HK-2 (cell line): ENCODE measurements around the gene CHI3L2.

Experiments
- DNase-seq: peaks from one replicate; pipeline ENCODE4 v3.0.0-alpha.2; 2018; ENCODE audit not compliant: unreplicated experiment

The CHI3L2 gene

GRCh38 chr1:111227434-111227833 lies at the start of gene CHI3L2:
CHI3L2 (plus strand) TSS chr1:111227713; CDS start chr1:111227730, 17 bp downstream.
- no peak for DNase-seq

- no peak for DNase-seq
Measured at GRCh38 chr1:111179968-111180533, 47.5 kb upstream of the CHI3L2 start.

GRCh38 chr1:111182052-111182451 lies 45.5 kb upstream of the CHI3L2 start:
- no peak for DNase-seq

GRCh38 chr1:111183308-111184069 lies 44.0 kb upstream of the CHI3L2 start:
- DNase-seq = no peak

GRCh38 chr1:111184663-111185062 lies 42.9 kb upstream of the CHI3L2 start:
- DNase-seq = no peak

GRCh38 chr1:111190931-111191451 lies 36.5 kb upstream of the CHI3L2 start:
- no peak for DNase-seq

GRCh38 chr1:111191496-111191895 lies 36.0 kb upstream of the CHI3L2 start:
- no peak for DNase-seq

GRCh38 chr1:111192074-111192473 lies 35.4 kb upstream of the CHI3L2 start:
- DNase-seq = no peak

GRCh38 chr1:111192658-111193519 lies 34.6 kb upstream of the CHI3L2 start:
- DNase-seq = peak; percentile 48

GRCh38 chr1:111193712-111194480 lies 33.6 kb upstream of the CHI3L2 start:
- DNase-seq = no peak

- DNase-seq = no peak
Measured at GRCh38 chr1:111195002-111195684, 32.4 kb upstream of the CHI3L2 start.

GRCh38 chr1:111196213-111196612 lies 31.3 kb upstream of the CHI3L2 start:
- no peak for DNase-seq

- DNase-seq = no peak
Measured at GRCh38 chr1:111197598-111198284, 29.8 kb upstream of the CHI3L2 start.

- DNase-seq = no peak
Measured at GRCh38 chr1:111198836-111199235, 28.7 kb upstream of the CHI3L2 start.

GRCh38 chr1:111199329-111199728 lies 28.2 kb upstream of the CHI3L2 start:
- no peak for DNase-seq

- no peak for DNase-seq
Measured at GRCh38 chr1:111199881-111200801, 27.4 kb upstream of the CHI3L2 start, which contains the start of gene DENND2D. DENND2D (minus strand) TSS chr1:111200646; CDS start chr1:111200459, 187 bp downstream.

- DNase-seq = no peak
Measured at GRCh38 chr1:111200802-111201161, 26.7 kb upstream of the CHI3L2 start.

- DNase-seq = no peak
Measured at GRCh38 chr1:111201275-111202090, 26.0 kb upstream of the CHI3L2 start.
